SU-DHL-6 (cell line): Measurements from ENCODE around the gene TP53BP2.

Experiments used
- H2AFZ ChIP-seq: fragments of 200-600 bp; sonication (generic); 2 replicates; pipeline ENCODE4 v1.6.1; 2014; ENCODE audit warnings: low read depth, mild to moderate bottlenecking, moderate library complexity, mixed read lengths, antibody characterized with exemption, low read length; ENCODE audit not compliant: severe bottlenecking
- H3F3A ChIP-seq: fragments of 200-600 bp; shearing (Covaris generic); 2 replicates; pipeline ENCODE4 v1.6.0; 2016; ENCODE audit warnings: antibody characterized with exemption, mild to moderate bottlenecking; ENCODE audit not compliant: insufficient read depth
- H3K27ac ChIP-seq: fragments of 200-600 bp; sonication (generic); 2 replicates; pipeline ENCODE4 v1.5.1; 2016; ENCODE audit warnings: low read depth, mild to moderate bottlenecking, low read length, moderate library complexity, mixed read lengths
- H3K27me3 ChIP-seq: fragments of 200-600 bp; sonication (generic), shearing (Covaris generic); 2 replicates; pipeline ENCODE4 v1.6.0; 2014; ENCODE audit warnings: mild to moderate bottlenecking, low read length
- H3K36me3 ChIP-seq: fragments of 200-600 bp; sonication (generic); 2 replicates; pipeline ENCODE4 v1.6.1; 2014; ENCODE audit warnings: mild to moderate bottlenecking, low read length, mixed read lengths
- H3K4me2 ChIP-seq: fragments of 300-600, 200-600 bp; shearing (Covaris generic), sonication (generic); 2 replicates; pipeline ENCODE4 v1.6.0; 2014; ENCODE audit warnings: low read length, low read depth, mild to moderate bottlenecking; ENCODE audit not compliant: poor library complexity, severe bottlenecking
- H3K4me3 ChIP-seq: fragments of 200-600 bp; sonication (generic); 2 replicates; pipeline ENCODE4 v1.5.1; 2014; ENCODE audit warnings: antibody characterized with exemption, low read length, mild to moderate bottlenecking, mixed read lengths; ENCODE audit not compliant: insufficient read depth, poor library complexity, severe bottlenecking
- H3K79me2 ChIP-seq: fragments of 200-600 bp; sonication (generic); 2 replicates; pipeline ENCODE4 v1.6.1; 2014; ENCODE audit warnings: mild to moderate bottlenecking, low read length, moderate library complexity; ENCODE audit not compliant: insufficient read depth
- H3K9ac ChIP-seq: fragments of 200-600 bp; sonication (generic); 2 replicates; pipeline ENCODE4 v1.7.0; 2014; ENCODE audit warnings: mild to moderate bottlenecking, low read length
- H3K9me2 ChIP-seq: fragments of 200-600 bp; sonication (generic); replicated peaks from 2 replicates; pipeline ENCODE4 v1.6.1; 2014; ENCODE audit warnings: low read length; ENCODE audit not compliant: insufficient read depth
- H3K9me3 ChIP-seq: fragments of 200-600 bp; sonication (generic); 2 replicates; pipeline ENCODE4 v1.6.1; 2014; ENCODE audit warnings: low read length, mixed read lengths; ENCODE audit not compliant: insufficient read depth
- H4K20me1 ChIP-seq: fragments of 200-600 bp; sonication (generic); 2 replicates; pipeline ENCODE4 v1.6.1; 2014; ENCODE audit warnings: low read depth, mild to moderate bottlenecking, antibody characterized with exemption, low read length, moderate library complexity, mixed read lengths
- EZH2phosphoT487 ChIP-seq: fragments of 200-600 bp; sonication (generic), shearing (Covaris generic); conservative IDR thresholded peaks from 2 replicates; pipeline ENCODE4 v1.6.1; 2018; ENCODE audit warnings: mild to moderate bottlenecking, antibody characterized with exemption, low read length, moderate library complexity, mixed read lengths
- TF ChIP-seq, protein P1 (sequence below): fragments of 200-600 bp; sonication (generic); IDR thresholded peaks from one replicate; pipeline ENCODE4 v1.5.1; 2017; ENCODE audit warnings: antibody characterized with exemption, mild to moderate bottlenecking, low read length, moderate library complexity; ENCODE audit not compliant: insufficient read depth, poor library complexity, severe bottlenecking

The TP53BP2 gene

DNA sequence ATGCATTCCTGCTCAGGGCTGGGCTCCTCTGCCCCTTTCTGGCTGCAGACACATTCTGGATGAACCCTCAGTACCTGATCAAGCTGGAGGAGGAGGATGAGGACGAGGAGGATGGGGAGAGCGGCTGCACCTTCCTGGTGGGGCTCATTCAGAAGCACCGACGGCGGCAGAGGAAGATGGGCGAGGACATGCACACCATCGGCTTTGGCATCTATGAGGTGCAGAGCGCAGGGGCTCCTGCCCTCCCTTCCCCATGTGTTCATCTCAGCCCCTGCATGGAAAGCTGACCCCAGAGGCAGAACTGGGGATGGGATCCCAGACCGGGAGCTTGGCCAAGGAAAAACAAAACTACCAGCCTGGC lies 90.3 kb downstream of the TP53BP2 start:
- Histone ChIP-seq H3K36me3 (no peaks in the 10 kb centered on the region), H3K9me3 (no peaks in the 10 kb centered on the region), H3K9me2 (no peaks in the 10 kb centered on the region), H3K27ac (no peak overlapping the region), H3K79me2 (no peaks in the 10 kb centered on the region), H3K9ac (no peak overlapping the region), H3K27me3 (no peaks in the 10 kb centered on the region), H3K4me3 (no peak overlapping the region), H3K4me2 (no peak overlapping the region), H4K20me1 (no peaks in the 10 kb centered on the region), H3F3A (no peaks in the 10 kb centered on the region), H2AFZ (no peak overlapping the region)
- TF ChIP-seq, protein P1, sequence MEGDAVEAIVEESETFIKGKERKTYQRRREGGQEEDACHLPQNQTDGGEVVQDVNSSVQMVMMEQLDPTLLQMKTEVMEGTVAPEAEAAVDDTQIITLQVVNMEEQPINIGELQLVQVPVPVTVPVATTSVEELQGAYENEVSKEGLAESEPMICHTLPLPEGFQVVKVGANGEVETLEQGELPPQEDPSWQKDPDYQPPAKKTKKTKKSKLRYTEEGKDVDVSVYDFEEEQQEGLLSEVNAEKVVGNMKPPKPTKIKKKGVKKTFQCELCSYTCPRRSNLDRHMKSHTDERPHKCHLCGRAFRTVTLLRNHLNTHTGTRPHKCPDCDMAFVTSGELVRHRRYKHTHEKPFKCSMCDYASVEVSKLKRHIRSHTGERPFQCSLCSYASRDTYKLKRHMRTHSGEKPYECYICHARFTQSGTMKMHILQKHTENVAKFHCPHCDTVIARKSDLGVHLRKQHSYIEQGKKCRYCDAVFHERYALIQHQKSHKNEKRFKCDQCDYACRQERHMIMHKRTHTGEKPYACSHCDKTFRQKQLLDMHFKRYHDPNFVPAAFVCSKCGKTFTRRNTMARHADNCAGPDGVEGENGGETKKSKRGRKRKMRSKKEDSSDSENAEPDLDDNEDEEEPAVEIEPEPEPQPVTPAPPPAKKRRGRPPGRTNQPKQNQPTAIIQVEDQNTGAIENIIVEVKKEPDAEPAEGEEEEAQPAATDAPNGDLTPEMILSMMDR = no peak
- no peak for TF ChIP-seq EZH2phosphoT487

DNA sequence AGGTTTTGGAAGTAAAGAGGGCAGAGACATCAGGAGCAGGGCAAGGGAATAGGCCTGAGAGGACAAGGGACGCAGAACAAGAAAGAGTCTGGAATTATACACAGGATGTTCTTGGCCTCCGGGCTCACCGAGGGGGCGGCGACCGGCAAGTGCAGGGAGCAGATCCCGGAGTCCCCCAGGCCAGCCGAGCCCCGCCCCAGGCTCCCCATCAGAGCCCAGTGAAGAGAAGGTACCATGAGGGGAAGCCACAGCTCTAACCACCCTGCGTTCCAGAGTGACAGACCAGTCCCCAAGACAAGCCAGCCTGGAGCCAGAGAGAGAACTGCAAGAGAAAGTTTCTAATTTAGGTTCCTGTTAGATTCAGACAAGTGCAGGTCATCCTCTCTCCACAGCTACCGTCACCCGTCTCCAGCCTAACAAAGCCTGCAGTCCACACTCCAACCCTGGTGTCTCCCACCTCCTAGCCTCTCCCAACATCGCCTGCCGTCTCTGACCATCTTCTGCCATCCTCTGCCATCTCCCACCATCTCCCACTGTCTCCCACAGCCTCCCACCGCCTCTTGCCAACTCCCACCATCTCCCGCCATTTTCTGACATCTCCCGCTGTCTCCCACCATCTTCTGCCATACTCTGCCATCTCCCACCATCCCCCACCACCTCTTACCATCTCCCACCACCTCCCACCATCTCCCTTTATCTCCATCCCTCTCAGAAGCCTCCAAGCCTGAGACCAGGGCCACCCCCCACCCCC lies 90.9 kb downstream of the TP53BP2 start:
- H3K4me2 ChIP-seq = no peak overlapping the region

DNA sequence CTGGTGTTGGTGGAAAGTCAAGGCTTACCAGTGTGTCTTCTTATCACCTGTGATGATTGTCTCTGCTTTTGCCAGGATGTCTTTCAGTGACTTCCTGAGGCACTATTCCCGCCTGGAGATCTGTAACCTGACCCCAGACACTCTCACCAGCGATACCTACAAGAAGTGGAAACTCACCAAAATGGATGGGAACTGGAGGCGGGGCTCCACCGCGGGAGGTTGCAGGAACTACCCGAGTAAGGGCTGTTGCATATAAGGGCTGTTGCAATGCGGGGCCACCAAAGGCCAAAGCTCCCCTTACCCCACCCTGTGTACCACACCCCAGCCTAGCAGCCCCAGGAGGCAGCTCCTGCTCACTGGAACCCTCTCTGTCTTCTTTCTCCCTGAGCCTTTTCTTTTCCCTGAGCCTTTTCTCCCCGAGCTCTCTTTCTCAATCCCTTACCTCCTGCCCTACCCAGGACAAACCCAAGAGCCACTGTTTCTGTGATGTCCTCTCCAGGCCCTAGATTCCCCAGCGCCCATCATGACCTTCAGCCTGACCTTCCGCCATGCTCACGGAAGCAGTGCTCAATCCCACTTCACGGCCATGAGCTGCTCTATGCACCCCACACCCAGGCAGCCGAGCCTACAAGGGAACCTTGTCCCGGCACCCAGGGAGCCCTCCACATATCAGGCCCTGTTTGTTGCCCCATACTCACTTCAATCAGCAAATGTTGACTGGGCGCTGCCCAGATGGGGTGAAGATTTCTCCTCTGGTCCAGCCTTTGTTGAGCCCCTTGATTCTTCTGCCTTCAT lies 92.8 kb downstream of the TP53BP2 start:
- no peak overlapping the region for H2AFZ ChIP-seq
- H3K4me3 ChIP-seq = no peak overlapping the region
- no peaks in the 10 kb centered on the region for H3K9me2 ChIP-seq
- no peak for TF ChIP-seq EZH2phosphoT487
- TF ChIP-seq, protein P1 = no peak
- no peak overlapping the region for H3K27ac ChIP-seq
- H3K4me2 ChIP-seq = no peak overlapping the region
- no peaks in the 10 kb centered on the region for H3K9me3 ChIP-seq
- H4K20me1 ChIP-seq = no peaks in the 10 kb centered on the region
- H3K79me2 ChIP-seq = no peaks in the 10 kb centered on the region
- no peak overlapping the region for H3K9ac ChIP-seq
- no peaks in the 10 kb centered on the region for H3K36me3 ChIP-seq
- no peaks in the 10 kb centered on the region for H3F3A ChIP-seq
- no peaks in the 10 kb centered on the region for H3K27me3 ChIP-seq

More for the DNA sequence above, 90.9 kb downstream of the TP53BP2 start:
- H3F3A ChIP-seq = no peaks in the 10 kb centered on the region
- H3K4me3 ChIP-seq = no peak overlapping the region
- TF ChIP-seq, protein P1 = no peak
- TF ChIP-seq EZH2phosphoT487 = no peak
- no peak overlapping the region for H3K9ac ChIP-seq
- H3K79me2 ChIP-seq = no peaks in the 10 kb centered on the region
- H3K27ac ChIP-seq = no peak overlapping the region
- no peaks in the 10 kb centered on the region for H3K27me3 ChIP-seq
- H3K9me3 ChIP-seq = no peaks in the 10 kb centered on the region
- no peak overlapping the region for H2AFZ ChIP-seq
- H3K36me3 ChIP-seq = no peaks in the 10 kb centered on the region
- H4K20me1 ChIP-seq = no peaks in the 10 kb centered on the region
- no peaks in the 10 kb centered on the region for H3K9me2 ChIP-seq
